CD4-positive, alpha-beta T cell treated with Interleukin-17A for 1 hour (primary cell): Measurements from ENCODE around the gene PPP1R15B.

ENCODE experiments used
- DNase-seq: peaks from one replicate; pipeline ENCODE4 v3.0.0-alpha.2; 2020

PPP1R15B gene

GRCh38 chr1:204361781-204362180 is 49.8 kb downstream of the PPP1R15B start:
- DNase-seq = no peak

- no peak for DNase-seq
Observed at GRCh38 chr1:204361341-204361771, 50.3 kb downstream of the PPP1R15B start.

- DNase-seq = no peak
Observed at GRCh38 chr1:204360314-204360713, 51.3 kb downstream of the PPP1R15B start.

GRCh38 chr1:204359474-204360255 is 52.0 kb downstream of the PPP1R15B start, which contains the start of gene PLEKHA6:
TSS of gene PLEKHA6 (minus strand) at chr1:204359929. CDS start at chr1:204273727, 86,202 bp downstream.
- no peak for DNase-seq

GRCh38 chr1:204359131-204359473 is 52.5 kb downstream of the PPP1R15B start:
- DNase-seq = no peak

- DNase-seq = no peak
Observed at GRCh38 chr1:204358605-204359004, 53.0 kb downstream of the PPP1R15B start.

- DNase-seq = no peak
Observed at GRCh38 chr1:204357551-204358490, 53.8 kb downstream of the PPP1R15B start.

GRCh38 chr1:204356997-204357396 is 54.6 kb downstream of the PPP1R15B start:
- no peak for DNase-seq

GRCh38 chr1:204355913-204356312 is 55.7 kb downstream of the PPP1R15B start:
- DNase-seq = no peak

GRCh38 chr1:204354579-204354978 is 57.0 kb downstream of the PPP1R15B start:
- DNase-seq = no peak
